Activated CD4-positive, alpha-beta T cell treated with anti-CD3 and anti-CD28 coated beads for 36 hours (primary cell): ENCODE results near the gene GPRASP3. TPM values are rescaled to one million over a fixed set of nuclear protein-coding genes. Genes with fewer than 3 reads are reported as not detected.

ENCODE experiments used
- ATAC-seq: fragments of 200-7000 bp; cut with Tn5 transposase; one replicate; pipeline ENCODE4 v1.10.0; 2021; ENCODE audit warnings: mild to moderate bottlenecking, moderate library complexity
- CTCF ChIA-PET: fragments of 350-600 bp; sonication (Branson Sonifier 250); formaldehyde crosslinking; loops from one replicate; lab custom pipeline; 2021; ENCODE audit warnings: antibody characterized with exemption; lab: Charles Lee
- POLR2A ChIA-PET: fragments of 350-600 bp; sonication (Branson Sonifier 250); formaldehyde crosslinking; loops from one replicate; lab custom pipeline; 2021; ENCODE audit warnings: antibody characterized with exemption, inconsistent platforms; lab: Charles Lee
- DNase-seq: peaks from one replicate; pipeline ENCODE4 v3.0.0-alpha.2; 2020
- H3K27ac Mint-ChIP-seq: one replicate; pipeline ENCODE4 v1.8.0; 2021; ENCODE audit warnings: mixed read lengths
- H3K27me3 Mint-ChIP-seq: one replicate; pipeline ENCODE4 v1.8.0; 2021; ENCODE audit warnings: mixed read lengths
- H3K36me3 Mint-ChIP-seq: one replicate; pipeline ENCODE4 v1.8.0; 2021; ENCODE audit warnings: low read depth, mixed read lengths
- H3K4me1 Mint-ChIP-seq: one replicate; pipeline ENCODE4 v1.8.0; 2021; ENCODE audit warnings: mixed read lengths
- H3K4me3 Mint-ChIP-seq: one replicate; pipeline ENCODE4 v1.8.0; 2021; ENCODE audit warnings: mild to moderate bottlenecking, moderate library complexity, mixed read lengths
- H3K9me3 Mint-ChIP-seq: one replicate; pipeline ENCODE4 v1.8.0; 2021; ENCODE audit warnings: low read depth, mixed read lengths
- intact Hi-C, 2 experiments: fragments of 100-400 bp; cut with DNase I in 1 of 2; cut with micrococcal nuclease in 1 of 2; formaldehyde crosslinking; loops; one replicate each; pipeline versions ENCODE4 v1.14.2 to v1.15.1; 2022 to 2024; cut with DNase I, micrococcal nuclease
- total RNA-seq, 2 experiments: library from RNA; stranded (reverse); gene quantifications; one replicate each; pipeline ENCODE4 v1.2.3, GENCODE V29; 2021

The GPRASP3 gene
- total RNA-seq, 2 experiments from 2014 or later, result 1.0 to 1.8 TPM

- intact Hi-C loops, result loop anchor here in 1 of 2 experiments (5.0 kb wide), 2 partner anchors 96 to 109 kb away; no protein-coding TSS in a partner anchor
- no peak overlapping the region for H3K27ac Mint-ChIP-seq
- no peaks in the 10 kb centered on the region for H3K9me3 Mint-ChIP-seq
- H3K4me3 Mint-ChIP-seq, result no peak overlapping the region
- ATAC-seq (no peak), DNase-seq (no peak)
- H3K4me1 Mint-ChIP-seq, result peaks cover 10% of the 10 kb centered on the region
- no peaks in the 10 kb centered on the region for H3K36me3 Mint-ChIP-seq
- POLR2A ChIA-PET, result no interaction called here
- H3K27me3 Mint-ChIP-seq, result no peaks in the 10 kb centered on the region
- CTCF ChIA-PET, result no interaction called here
Observed at GRCh38 chrX:102765809-102766208, 45.3 kb downstream of the GPRASP3 start.

GRCh38 chrX:102767287-102767686 lies 46.7 kb downstream of the GPRASP3 start:
- ATAC-seq, result peak; percentile 45
- no peak overlapping the region for H3K27ac Mint-ChIP-seq
- POLR2A ChIA-PET, result no interaction called here

GRCh38 chrX:102768987-102769761 lies 48.6 kb downstream of the GPRASP3 start:
- H3K36me3 Mint-ChIP-seq, result peaks cover 6% of the 10 kb centered on the region
- DNase-seq (peak; percentile 86), ATAC-seq (peak; percentile 89)
- H3K27me3 Mint-ChIP-seq, result no peaks in the 10 kb centered on the region
- ChIA-PET CTCF (no interaction called here), POLR2A (no interaction called here)
- H3K4me1 Mint-ChIP-seq, result peaks cover 10% of the 10 kb centered on the region
- peak overlapping the region; percentile 80 for H3K4me3 Mint-ChIP-seq
- H3K27ac Mint-ChIP-seq, result peak overlapping the region; percentile 94
- H3K9me3 Mint-ChIP-seq, result no peaks in the 10 kb centered on the region
- intact Hi-C loops, result loop anchor here in 1 of 2 experiments (1.0 to 5.0 kb wide), 4 partner anchors 48 to 170 kb away; partner anchors contain the start of genes ARMCX5 and GPRASP3

More at GRCh38 chrX:102767287-102767686, 46.7 kb downstream of the GPRASP3 start:
- Mint-ChIP-seq H3K27me3 (no peaks in the 10 kb centered on the region), H3K4me3 (no peak overlapping the region), H3K4me1 (peaks cover 10% of the 10 kb centered on the region), H3K36me3 (no peaks in the 10 kb centered on the region), H3K9me3 (no peaks in the 10 kb centered on the region)
- no peak for DNase-seq
- intact Hi-C loops, result loop anchor here in 1 of 2 experiments (5.0 kb wide), 2 partner anchors 95 to 110 kb away; no protein-coding TSS in a partner anchor
- CTCF ChIA-PET, result interaction anchor here (0.6 to 1.0 kb wide), 2 partner anchors 10 to 24 kb away, joined by 3 read pairs; no protein-coding TSS in a partner anchor

Other genes with a start within 250 kb of the GPRASP3 start
- not detected for gene TCP11X2, start 248.9 kb upstream of the GPRASP3 start, total RNA-seq
- 1 to 10 TPM in 1 of 2 experiments, under 1 TPM in 1; 0.84 to 1.1 TPM for gene TMSB15A, start 204.0 kb upstream of the GPRASP3 start, total RNA-seq
- gene ARMCX5, start 121.2 kb upstream of the GPRASP3 start, total RNA-seq, result 10 to 100 TPM; 12.6 to 13.3 TPM
- gene GPRASP1, start 69.3 kb upstream of the GPRASP3 start, total RNA-seq, result 1 to 10 TPM; 4.2 to 5.1 TPM
- gene GPRASP2, start 8.3 kb upstream of the GPRASP3 start, total RNA-seq, result 1 to 10 TPM; 1.3 to 2.1 TPM
- gene RAB40AL, start 216.5 kb downstream of the GPRASP3 start, total RNA-seq, result not detected